ENCODE data around the gene MAP10. TPM values are rescaled to one million over a fixed set of nuclear protein-coding genes. Genes with fewer than 3 reads are reported as not detected.

MAP10 gene
- total RNA-seq, 4 donors from 2014 or later, result 0.34 to 1.1 (median 1.1) TPM

DNA sequence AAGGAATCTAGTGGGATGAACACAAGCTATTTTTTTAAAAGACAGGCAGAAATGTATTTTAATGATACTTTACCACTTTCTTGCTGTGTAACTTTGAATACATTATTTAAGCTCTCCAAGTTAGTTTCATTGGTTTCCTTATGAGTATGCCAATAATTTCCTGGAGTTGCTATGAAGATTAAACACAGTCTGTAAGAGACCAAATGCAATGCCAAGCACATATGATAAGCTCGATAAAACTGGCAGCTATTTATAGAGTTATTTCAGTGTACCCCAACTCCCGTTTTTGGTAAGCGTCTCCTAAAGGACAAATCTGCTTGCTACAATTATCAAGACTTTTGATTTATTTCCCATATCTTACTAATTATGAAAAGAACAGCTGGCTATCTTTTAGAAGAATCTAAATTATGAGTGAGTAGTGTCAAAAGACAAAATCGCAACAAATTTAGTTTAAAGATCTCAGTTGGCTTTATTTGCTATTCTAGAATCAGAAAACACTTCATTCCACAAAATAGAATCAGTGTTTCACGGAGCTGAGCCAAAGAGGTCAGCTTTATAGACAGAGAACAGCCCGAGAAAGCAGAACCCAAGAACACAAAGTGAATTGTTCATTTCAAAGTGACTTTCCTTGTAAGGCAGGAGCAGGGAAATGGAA lies 7.2 kb upstream of the MAP10 start:
- no peak overlapping the region for H3K4me3 ChIP-seq
- 76 to 78% methylated on average over 6 of the region's 6 CpGs for WGBS, 2 donors
- H3K36me3 ChIP-seq, result no peaks in the 10 kb centered on the region
- intact Hi-C loops (cut with DNase I), result no loop called here
- no peak overlapping the region for H3K27ac ChIP-seq
- DNase-seq, result no peak
- H3K27me3 ChIP-seq, result no peaks in the 10 kb centered on the region
- no peak for TF ChIP-seq POLR2A (IDR thresholded peaks at IDR 0.05)
- TF ChIP-seq CTCF (IDR thresholded peaks at IDR 0.05), result no peak
- H3K4me1 ChIP-seq, result peaks cover 0 to 18% (median 5%) of the 10 kb centered on the region in 3 donors
- no peaks in the 10 kb centered on the region for H3K9me3 ChIP-seq

DNA sequence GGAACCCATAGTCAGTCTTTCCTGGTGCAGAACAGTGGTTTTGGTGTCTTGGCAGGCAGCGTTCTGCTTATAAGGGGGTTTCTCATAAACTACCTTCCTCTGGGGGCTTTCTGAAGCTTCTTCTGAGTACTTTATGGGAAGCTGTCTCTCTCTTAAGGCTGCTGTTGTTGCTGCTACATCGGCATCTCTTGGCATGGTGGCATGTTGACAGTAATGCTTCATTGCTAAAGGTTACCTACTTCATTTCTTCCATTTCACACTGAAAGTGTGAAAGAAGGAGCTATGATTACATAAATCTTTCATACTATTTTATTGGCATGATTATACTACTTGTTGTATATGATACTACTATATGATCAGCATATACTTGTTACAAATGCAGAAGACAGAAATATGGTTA lies 6.3 kb upstream of the MAP10 start:
- TF ChIP-seq CTCF (IDR thresholded peaks at IDR 0.05), result no peak
- TF ChIP-seq POLR2A (IDR thresholded peaks at IDR 0.05), result no peak
- no peak overlapping the region for H3K4me3 ChIP-seq
- no peaks in the 10 kb centered on the region for H3K9me3 ChIP-seq
- H3K36me3 ChIP-seq, result no peaks in the 10 kb centered on the region
- intact Hi-C loops (cut with DNase I), result no loop called here
- H3K4me1 ChIP-seq, result peaks cover 0 to 10% (median 0%) of the 10 kb centered on the region in 3 donors
- H3K27ac ChIP-seq, result no peak overlapping the region
- H3K27me3 ChIP-seq, result no peaks in the 10 kb centered on the region
- DNase-seq, result no peak
- 88 to 94% methylated on average over 2 of the region's 2 CpGs for WGBS, 2 donors

- Histone ChIP-seq H3K36me3 (no peaks in the 10 kb centered on the region), H3K9me3 (no peaks in the 10 kb centered on the region), H3K27ac (peak overlapping the region in 2 of 4 donors; percentile 75 to 79), H3K27me3 (no peaks in the 10 kb centered on the region), H3K4me1 (peaks cover 3 to 17% (median 5%) of the 10 kb centered on the region in 3 donors), H3K4me3 (peak overlapping the region in 3 of 4 donors; percentile 68 to 72 (median 71))
- TF ChIP-seq CTCF (IDR thresholded peaks at IDR 0.05), result no peak
- no peak for TF ChIP-seq POLR2A (IDR thresholded peaks at IDR 0.05)
- no peak for DNase-seq
- intact Hi-C loops (cut with DNase I), result no loop called here
- 70 to 87% methylated on average over 3 of the region's 3 CpGs for WGBS, 2 donors
These were observed 932 bp downstream of the MAP10 start for GRCh38 chr1:232806186-232806510.

DNA sequence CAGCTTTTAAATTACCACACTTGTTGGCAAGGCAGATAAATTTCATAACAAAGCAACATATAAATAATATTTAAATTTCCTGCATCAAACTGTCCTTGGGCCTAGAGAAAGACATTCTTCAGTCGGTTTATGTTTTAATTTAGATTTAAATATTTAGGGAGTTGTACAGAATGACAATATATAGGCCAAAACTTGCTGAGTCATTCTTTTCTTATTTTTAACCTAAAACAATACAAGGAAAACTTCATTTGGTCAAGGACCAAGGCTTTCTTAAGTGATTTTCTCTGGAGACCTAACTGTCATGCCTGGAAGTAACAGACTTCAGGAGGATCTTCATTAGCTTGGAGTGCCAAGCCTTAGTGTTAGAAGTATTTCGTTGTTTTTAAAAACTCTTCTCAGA lies 5.6 kb downstream of the MAP10 start:
- TF ChIP-seq CTCF (IDR thresholded peaks at IDR 0.05) (no peak), POLR2A (IDR thresholded peaks at IDR 0.05) (no peak)
- Histone ChIP-seq H3K4me1 (peaks cover 0 to 3% (median 1%) of the 10 kb centered on the region in 3 donors), H3K36me3 (no peaks in the 10 kb centered on the region), H3K27me3 (no peaks in the 10 kb centered on the region), H3K27ac (no peak overlapping the region), H3K9me3 (no peaks in the 10 kb centered on the region), H3K4me3 (no peak overlapping the region)
- 58 to 71% methylated on average over 2 of the region's 2 CpGs for WGBS, 2 donors
- no peak for DNase-seq
- intact Hi-C loops (cut with DNase I), result no loop called here

GRCh38 chr1:232812560-232812959 lies 7.3 kb downstream of the MAP10 start:
- no peaks in the 10 kb centered on the region for H3K4me1 ChIP-seq
- TF ChIP-seq CTCF (IDR thresholded peaks at IDR 0.05) (no peak), POLR2A (IDR thresholded peaks at IDR 0.05) (no peak)
- H3K27me3 ChIP-seq, result no peaks in the 10 kb centered on the region
- H3K27ac ChIP-seq, result no peak overlapping the region
- no peak for DNase-seq
- H3K9me3 ChIP-seq, result no peaks in the 10 kb centered on the region
- WGBS, 2 donors, result 63% methylated on average over 2 of the region's 2 CpGs
- no peaks in the 10 kb centered on the region for H3K36me3 ChIP-seq
- intact Hi-C loops (cut with DNase I), result no loop called here
- no peak overlapping the region for H3K4me3 ChIP-seq

Data from esophagus squamous epithelium (tissue), 5 donors.